HG02970 (cell line): ENCODE results near the gene OLFML1.
"Not testable (repeated sequence)": the region's sequence is repeated elsewhere in the genome, so short reads cannot be mapped to it uniquely, and the experiment has no call there.

Experiments
- ATAC-seq: cut with Tn5 transposase; IDR thresholded peaks from one replicate; pipeline ENCODE4 v1.9.1; 2021; ENCODE audit warnings: mild to moderate bottlenecking, moderate library complexity, moderate number of reproducible peaks; ENCODE audit not compliant: unreplicated experiment, low FRiP score

OLFML1 gene

DNA sequence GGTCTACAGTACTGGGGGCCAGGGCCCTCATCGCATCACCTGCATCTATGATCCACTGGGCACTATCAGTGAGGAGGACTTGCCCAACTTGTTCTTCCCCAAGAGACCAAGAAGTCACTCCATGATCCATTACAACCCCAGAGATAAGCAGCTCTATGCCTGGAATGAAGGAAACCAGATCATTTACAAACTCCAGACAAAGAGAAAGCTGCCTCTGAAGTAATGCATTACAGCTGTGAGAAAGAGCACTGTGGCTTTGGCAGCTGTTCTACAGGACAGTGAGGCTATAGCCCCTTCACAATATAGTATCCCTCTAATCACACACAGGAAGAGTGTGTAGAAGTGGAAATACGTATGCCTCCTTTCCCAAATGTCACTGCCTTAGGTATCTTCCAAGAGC lies 24.7 kb downstream of the OLFML1 start:
- ATAC-seq = no peak

DNA sequence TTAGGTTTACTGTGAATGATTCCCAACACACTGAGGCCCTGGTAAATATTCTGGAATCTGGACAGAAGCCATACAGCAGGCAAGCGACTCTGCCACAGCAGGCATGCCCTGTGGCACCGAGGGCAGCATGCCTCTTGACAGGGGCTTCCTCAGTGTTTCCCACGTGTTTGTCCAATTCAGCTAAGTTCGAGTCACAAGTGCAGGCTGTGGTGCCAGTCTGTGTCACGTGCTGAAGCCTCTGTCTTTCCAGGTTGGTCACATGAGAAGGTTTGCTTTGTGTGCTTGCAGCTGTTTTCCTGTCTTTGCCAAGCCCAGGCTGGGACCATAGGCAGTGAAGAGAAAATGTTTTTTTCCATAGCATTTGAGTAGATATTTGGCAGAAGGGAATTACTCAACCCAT lies 26.1 kb downstream of the OLFML1 start:
- ATAC-seq = no peak

DNA sequence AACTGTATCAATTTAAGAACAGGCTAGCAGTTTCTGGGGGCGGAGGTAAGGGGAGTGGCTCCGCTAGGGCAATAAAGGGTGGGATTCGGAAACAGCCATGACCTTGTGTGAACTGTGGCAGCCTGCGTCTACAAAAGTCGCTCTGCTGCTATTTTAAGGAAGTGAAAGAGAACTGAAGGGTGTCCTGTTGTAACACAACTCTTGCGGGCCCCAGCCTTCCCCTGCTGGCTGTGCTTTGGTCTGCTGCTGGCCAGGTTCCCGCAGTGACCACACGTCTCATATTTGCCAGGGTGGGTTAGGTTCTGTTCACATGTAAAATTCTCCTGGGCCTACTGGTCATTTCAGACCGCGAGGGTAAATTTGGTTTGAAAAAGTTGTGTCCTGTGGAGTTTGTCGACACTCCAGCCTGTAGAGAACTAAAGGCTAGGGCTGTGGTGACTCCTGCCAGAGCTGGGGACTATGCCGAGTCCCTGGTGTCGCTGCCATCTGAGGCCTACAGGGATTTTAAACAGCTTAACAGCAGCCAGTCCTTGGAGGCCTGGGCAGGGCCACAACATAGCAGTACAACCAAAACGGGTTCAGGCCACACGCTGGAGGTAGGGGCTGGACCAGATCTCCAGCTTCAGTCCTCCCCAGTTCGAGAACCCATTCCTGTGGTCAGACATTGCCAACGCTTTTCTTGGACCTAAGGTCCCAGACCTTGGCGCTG lies 27.4 kb downstream of the OLFML1 start:
- ATAC-seq = peak; percentile 54

DNA sequence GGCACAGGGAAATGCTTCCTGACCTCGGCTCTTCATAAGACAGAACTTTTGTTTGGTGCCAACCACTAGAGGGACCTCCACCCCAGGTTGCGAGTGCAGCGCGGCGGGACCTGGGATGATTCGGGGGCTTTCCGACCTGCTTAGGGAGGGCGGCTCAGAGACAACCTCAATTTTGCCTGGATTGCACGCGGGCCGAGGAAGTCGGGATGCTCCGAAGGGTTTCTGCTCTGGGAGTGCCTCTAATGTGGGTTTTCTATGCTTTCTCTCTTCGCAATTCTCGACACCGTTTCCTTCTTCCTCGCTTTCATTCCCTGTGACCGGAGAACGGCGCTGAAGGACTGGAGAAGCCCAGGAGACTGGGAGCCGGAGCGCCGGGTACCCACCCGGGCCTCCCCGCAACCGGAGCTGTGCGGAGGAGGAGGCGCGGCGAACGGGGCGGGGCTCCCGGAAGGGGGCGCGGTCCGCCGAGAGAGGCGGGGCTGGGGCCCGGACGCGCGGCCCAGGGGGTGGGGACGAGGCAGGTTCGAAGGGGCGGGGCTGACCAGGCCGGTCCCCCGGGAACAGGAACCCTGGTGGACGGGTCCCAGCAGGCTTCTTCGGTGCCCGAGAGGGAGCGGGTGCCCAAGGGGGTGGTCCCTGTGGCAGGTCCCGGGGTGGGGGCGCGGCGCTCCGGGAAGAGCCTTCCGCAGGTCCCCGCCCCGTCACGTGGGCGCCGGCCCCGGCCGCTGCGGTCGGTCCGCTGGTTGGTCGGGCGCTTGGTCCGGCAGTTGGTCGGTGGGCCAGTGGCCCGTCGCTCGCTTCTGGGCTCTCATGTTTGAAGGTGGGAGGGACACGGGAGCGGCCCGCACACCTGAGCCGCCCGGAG lies 28.2 kb downstream of the OLFML1 start, which contains the start of gene PPFIBP2:
Gene PPFIBP2 (plus strand): TSS at position 766 of the 865 bp plus-strand sequence. CDS start 35,477 bp downstream, outside the sequence.
- ATAC-seq = peak; percentile 76

DNA sequence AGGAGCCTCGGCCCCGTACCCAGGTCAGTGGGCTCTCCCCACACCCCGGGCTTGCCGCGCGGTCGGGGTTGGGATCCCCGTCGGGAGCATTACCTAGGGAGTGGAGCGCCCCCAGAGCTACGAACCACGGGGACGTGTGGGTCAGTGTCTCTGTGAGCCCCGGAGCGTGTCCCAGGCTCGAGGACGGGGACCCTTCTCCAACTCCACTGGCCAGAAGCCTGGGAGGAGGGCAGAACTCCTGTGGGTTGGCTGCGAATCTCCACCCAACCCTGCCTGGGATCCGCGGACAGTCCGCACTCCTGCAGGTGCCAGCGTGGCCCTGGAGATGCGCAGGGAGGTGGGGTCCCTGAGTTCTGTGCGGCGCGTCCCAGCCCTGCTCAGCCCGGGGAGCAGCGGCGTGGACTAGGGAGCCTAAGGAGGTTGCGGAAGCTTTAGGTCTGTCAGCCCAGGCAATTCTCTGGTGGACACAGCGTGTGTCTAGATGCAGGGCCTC lies 28.8 kb downstream of the OLFML1 start:
- no peak for ATAC-seq

DNA sequence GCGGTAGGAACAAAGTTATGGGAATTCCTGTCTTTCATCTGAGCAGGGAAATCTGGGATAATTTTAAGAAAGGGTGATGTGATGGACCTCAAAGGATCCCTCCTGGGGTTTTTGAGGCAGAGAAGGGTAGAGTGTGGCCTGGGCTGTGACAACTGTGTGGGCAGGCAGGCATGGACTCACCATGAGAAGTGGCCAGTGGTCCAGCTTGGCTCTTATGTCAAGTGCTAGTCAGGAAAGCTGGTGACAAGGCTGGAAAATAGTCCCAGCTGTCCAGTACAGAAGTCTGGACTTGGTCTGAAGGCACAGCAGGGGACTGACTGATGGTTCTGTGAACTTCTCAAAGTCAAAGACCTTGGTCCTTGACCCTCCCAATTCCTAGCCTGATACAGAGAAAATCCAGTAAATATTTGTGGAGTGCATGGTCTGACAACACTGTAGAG lies 30.2 kb downstream of the OLFML1 start:
- no peak for ATAC-seq

DNA sequence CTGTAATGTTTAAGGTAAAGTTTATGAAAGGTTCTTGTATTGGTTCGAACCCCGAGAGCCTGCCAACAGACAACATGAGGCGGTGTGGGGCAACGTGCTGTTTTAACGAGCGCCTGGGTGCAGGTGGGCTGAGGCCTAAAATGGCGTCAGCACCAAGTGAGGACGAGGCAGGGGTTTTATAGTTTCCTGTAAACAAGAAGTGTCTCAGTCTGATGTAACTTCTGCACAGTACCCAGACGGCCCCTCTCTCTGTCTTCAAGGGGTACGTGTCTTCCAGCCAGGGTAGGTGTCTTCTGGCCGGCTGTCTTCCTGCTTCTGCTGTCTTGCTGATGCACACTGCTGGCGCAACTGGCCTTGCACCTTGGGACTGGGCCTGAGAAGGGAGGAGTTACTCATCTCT lies 31.2 kb downstream of the OLFML1 start:
- no peak for ATAC-seq

DNA sequence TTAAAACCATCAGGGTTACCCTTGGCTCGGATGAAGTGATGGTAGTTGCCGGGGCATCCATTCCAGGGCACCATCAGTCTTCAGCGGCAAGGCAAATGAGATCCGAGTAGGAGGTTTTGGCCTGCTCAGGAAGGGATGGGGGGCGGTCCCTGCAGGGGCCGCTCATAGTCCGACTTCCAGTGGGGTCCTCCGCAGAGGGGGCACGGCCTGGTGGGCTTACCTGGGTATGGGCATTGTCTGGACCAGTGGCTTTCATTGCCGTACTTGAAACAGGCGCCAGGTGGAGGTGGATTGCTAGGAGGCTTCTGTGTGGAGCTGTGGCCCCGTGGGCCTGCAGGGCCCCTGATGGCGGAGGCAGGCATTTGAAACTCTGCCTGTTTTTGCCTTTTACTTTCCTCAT lies 32.4 kb downstream of the OLFML1 start:
- not testable (repeated sequence) for ATAC-seq

DNA sequence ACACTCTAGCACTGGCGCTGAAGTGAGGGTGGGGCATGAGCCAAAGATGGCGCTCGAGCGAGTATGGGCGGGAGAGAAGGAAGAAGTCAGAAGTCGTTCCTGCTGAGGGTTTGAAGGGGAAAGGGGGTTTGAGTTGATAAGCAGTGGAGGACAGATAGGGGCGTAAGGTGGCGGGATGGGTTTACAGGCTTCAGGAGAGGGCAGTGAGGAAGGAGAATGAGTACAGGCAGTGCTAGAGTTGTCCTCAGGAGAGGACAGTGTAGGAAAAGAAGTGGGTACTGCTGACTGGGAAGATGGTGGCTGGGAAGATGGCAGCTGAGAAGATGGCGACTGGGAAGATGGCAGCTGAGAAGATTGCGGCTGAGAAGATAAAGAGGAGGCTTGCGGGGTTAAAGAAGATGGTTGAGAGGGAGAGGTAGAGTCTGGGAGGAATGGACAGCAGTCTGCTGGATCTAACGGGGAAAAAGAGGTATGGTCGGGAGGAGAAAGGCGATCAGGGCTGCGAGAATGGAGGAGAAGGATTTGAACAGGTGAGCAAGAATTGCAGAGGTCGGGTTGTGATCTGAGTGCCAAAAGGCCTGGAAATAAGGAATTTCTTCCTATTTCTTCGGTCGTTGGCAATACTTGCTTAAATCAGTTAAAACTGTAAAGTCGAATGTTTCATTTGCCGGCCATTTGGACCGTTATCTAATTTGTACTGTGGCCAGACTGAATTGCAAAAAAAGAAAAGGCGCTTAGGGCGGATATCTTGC lies 33.7 kb downstream of the OLFML1 start:
- no peak for ATAC-seq

DNA sequence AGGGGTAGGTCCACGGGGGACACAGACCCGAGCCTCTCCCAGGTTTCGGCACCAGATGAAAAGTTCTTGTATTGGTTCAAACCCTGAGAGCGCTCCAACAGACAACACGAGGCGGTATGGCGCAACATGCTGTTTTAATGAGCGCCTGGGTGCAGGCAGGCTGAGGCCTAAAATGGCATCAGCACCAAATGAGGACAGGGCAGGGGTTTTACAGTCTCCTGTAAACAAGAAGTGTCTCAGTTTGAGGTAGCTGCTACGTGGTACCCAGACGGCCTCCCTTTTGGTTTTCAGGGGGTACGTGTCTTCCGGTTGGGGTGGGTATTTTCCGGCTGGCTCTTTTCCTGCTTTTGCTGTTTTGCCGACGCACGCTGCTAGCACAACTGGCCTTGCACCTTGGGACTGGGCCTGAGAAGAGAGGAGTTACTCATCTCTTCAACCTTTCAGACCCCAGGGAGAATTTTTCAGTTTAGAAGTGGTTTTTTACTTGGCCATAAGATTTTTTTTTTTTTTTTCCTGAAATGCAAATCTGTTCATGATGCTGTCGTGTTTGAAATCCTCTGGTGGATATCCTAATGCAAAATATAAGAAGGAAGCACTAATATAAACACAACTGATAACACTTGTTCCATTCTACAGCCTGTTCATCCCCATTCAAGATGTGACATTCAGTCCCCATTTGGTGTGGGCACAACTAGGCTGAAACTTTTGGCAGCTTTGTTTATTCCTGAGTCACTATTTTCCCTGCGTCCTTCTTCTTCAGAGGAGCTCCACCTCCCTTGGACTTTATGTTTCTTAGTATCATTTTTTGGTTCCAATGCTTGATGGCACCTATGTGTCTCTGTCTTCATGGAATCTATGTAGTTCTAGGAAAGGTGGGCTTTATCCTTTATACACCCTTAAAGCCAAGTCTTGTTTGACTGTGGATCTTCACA lies 35.0 kb downstream of the OLFML1 start:
- ATAC-seq = peak; percentile 52

DNA sequence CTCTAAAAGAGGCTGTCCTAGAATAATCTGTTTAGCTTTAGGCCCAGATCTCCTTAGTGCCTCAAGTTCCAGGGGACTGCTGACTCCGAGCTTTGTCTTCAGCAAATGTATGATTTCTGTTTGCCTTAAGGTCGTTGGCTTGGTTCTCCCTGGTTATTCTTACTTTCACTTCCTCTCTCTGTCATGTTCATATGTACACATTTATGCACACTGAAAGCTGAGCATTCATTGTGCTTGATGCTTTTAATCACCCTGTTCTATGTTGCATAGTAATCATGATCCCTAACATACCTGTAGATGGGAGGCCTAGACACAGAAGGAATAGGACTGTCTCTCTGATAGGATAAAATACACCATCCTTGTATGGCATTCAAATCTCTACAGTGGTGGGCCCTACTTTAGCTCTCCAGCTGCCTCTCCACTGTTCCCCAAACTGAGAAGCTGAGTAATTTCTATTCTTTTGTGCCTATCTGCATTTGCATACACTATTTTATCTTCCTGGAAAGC lies 35.7 kb downstream of the OLFML1 start:
- ATAC-seq = peak; percentile 67

DNA sequence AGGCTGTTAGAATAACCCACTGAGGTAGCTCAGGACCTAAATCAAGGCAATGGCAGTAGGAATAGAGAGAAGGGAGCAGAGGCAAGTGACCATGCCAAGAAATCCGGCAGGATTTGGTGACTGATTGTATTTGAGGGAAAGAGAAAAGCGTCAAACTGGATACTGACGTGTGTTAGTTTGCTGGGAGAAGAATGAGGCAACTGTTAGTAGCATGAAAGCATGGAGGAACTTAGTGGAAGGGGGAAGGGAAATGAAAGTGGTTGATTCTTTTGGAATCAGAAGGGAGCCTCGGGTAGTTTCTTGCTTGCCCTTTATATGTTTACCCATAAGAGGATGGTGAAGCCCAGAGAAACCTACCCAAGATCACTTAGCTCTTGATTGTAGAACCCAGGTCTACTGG lies 36.8 kb downstream of the OLFML1 start:
- ATAC-seq = no peak

DNA sequence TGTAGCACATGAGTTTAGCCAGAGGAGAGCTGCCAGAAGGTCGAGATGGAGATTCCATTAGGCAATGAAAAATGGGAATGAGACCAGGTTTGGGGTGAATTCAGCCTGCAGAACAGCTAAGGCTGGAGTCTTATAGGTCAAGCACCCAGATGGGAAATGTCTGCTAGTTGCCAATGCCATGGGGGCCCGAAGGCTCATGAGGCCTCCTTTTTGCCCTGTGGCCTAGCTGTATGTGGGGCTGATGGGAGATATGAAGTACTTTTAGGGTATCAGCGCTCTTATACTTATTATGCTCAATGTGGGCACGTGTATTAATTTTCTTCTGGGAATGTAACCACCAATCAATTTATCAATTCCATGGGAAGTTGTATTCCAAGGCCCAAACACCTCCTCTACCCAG lies 37.2 kb downstream of the OLFML1 start:
- no peak for ATAC-seq

DNA sequence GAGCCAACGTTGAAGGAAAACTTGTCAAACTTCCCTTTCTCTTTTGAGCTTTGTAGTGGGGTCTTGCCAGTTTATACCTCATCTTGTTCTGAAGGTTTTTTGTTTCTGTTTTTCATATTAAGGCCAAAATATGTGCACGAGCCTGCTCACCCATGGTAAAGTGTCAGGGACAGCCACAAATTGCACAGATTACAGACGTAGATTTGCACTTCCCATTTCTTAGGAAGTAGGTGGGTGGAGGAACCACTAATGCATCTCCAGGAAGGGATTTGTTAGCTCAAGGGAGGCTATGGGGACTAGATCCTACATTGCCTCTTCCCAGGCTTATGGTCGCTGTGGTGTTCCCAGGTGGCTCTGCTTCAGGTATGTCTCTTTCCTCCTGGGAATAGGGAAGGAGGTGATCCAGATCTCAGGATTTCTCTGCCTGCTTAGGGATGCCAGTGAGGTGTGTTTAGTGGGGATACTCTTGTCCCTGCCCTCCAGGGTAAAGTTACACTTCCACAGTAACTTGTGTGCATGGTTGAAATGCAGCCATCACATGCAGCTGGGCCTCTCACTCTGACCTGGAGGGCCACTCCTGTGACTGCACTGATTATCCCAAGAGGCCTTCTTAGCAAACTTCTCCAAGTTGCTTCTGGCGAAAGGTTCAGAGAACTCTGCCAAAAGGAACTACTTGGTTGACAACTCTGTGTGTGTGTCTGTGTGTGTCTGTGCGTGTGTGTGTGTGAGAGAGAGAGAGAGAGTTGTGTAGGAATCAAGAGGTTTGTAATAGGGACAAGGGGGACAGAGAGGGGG lies 38.3 kb downstream of the OLFML1 start:
- no peak for ATAC-seq

DNA sequence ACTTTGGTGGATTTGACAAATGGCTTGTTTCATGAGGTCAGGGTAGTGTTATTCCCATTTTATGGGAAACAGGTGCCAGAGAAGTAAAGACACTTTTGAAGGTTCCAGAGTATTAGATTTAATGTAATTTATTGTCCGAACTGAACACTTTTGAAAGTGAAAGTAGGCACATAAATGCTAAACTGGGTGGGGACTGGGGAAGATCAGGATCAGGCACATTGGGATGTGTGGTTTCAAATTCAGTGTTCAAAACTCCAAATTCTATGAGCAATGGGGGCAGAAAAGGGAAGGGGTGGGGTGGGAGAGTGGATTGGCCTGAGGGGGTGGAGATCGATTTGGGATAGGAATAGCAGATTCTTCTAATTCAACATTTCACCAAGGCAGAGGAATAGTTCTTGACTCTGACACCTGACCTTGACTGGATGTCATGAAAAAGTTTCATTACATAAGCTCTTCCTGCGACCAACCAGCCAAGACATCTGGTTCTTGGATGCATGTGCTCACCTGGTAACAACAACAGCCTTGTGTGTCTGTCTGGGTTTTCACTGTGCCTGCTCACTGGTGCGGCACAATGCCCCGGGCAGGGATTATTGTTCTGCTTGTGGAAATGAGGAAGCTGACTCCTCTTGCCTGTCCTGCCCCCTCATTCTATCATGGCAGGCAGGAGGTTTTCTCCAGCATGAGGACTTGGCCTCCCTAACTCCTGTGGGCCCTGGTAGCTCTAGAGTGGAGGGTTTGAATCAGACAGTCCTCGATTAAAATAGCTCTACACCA lies 39.3 kb downstream of the OLFML1 start:
- ATAC-seq = no peak

DNA sequence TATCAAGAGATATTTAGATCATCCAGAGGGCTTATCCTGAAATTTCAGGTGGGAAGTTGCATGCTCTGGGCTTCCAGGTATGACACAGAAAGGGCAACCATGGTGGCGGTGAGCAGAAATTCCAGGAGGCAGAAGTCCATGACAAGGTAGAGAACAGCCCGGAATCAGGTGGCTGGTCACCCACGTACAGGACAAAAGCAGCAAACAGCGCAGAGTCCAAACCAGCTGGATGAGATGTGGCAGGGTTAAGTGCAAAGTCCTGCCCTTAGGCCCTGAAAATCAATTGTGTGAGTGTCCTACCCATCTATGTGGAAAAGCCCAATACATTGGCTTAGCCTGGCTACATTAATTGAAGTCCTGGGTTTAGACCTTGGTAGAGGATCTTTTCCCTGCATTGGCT lies 40.1 kb downstream of the OLFML1 start:
- no peak for ATAC-seq

DNA sequence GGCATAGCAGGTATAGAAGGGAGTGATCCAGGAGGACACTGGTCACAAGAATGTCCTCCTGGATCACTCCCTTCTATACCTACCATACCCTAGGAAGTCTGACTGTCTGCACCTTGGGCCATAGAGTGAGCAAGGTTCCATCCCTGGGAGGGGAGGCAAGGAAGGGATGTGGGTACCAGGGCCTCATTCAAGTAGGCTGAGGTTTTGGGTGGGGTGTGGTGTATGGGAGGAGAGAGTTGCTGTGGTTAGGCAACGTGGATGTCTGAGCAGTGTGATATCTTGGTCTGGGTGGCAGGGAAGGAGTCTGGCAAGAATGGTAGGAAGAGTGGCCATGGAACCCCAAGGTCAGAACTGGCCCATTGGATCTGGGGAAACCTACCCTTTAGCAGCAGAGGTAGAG lies 41.7 kb downstream of the OLFML1 start:
- no peak for ATAC-seq

DNA sequence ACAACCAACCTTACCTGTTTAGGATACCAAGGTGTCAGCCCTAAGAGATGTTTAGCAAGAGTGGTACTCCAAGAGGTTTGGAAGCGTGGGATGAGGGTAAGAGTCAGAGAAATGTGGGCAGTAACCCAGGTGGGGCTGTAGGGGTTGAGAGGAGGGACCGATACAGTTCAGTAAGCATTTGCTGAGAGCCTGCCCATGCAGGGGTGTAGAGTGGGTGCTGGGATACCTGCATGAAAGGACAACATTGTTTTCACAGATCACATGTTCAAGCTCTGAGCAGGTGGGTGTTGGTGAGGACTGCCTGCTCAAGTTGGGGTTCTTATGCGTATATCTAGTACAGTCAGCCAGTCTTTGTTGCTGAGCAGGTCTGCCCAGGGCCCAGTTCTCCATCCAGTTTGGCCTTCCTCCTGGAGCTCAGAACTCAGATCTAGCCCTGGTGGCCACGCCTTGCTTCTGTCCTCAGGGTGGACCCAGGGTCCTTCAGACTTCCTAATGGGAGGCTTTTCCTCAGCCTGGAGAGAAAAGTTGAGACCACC lies 43.3 kb downstream of the OLFML1 start:
- ATAC-seq = no peak
